HG02840 (cell line): ENCODE data around the gene CCDC102B.
"Not testable (repeated sequence)": the region's sequence is repeated elsewhere in the genome, so short reads cannot be mapped to it uniquely, and the experiment has no call there.

Source experiments
- ATAC-seq: cut with Tn5 transposase; IDR thresholded peaks from one replicate; pipeline ENCODE4 v1.9.1; 2021; ENCODE audit warnings: mild to moderate bottlenecking, moderate library complexity, moderate number of reproducible peaks; ENCODE audit not compliant: unreplicated experiment, low FRiP score

The CCDC102B gene

DNA sequence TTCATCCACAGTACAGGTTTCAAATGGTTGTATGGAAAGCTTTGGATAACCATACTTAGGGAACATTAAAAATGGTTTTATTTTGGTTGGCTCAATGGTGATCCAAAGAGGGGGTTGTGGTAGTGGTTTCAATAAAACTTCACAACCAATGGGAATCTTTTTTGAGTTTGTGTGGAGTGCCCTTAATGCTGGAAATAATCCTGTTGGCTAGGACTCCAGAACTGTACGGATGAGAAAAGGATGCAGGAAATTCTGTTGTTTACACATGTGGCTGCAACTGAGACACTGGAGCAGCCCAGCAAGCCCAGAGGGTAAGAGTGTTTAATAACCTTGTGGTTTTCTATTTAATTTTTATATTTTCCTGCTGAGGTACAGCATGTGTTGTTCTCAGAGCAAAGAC is at the start of gene CCDC102B:
CCDC102B (plus strand) TSS at position 210 of the 400 bp plus-strand sequence. CDS start 38,684 bp downstream, outside the sequence.
- no peak for ATAC-seq

DNA sequence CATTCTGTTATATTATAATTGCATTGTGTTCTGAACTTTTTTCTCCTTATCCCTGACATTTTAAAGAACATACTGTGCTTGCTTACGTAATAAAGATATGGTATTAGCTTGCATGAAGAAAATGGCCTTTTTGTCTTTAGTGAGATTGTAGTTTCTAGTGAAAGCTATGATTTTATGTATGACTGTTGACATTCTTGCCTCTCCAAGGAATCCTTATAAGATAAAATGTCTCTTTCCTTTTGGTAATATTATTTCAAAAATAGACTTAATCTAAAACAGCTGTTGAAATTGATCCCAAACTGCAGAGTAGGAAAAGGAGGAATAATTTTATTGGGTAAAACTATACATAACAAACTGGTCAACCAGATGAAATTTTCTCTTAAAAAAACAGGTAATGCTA is 40.8 kb upstream of the CCDC102B start:
- no peak for ATAC-seq

DNA sequence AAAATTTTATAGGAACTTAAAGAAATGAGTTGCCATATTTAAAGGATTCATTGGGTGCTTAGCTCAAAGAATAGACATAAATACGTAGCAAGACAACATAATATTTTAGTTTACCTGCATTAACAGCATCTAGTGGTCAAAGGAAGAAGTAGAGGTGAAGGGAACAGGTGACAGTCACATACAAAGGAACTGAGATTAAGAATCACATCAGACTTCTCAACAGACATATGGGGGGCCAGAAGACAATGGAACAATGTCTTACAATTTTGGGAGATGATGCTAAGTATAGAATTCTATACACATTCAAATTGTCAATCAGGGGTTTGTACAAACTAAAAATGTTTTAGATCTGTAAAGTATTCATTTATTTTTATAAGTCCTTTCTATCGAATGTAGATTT is 38.6 kb upstream of the CCDC102B start:
- ATAC-seq, result no peak

DNA sequence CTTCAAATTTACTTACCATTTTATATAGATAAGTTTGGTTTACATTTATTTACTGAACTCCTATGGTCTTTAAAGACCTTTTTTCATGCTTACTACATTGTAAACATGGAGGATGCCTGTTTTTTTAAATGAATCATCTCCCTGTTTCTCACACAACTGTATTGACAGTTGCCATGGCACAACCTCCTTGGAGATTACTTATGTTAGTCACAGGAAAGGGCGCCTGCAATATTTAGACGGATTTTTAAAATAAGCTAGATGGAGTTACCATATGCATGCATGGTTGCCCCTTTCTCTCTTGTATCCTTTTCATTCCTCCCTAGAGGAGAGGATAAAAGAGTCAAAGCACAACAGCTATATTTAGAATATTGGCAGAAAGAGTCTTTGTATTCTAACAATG is 34.8 kb upstream of the CCDC102B start:
- no peak for ATAC-seq

DNA sequence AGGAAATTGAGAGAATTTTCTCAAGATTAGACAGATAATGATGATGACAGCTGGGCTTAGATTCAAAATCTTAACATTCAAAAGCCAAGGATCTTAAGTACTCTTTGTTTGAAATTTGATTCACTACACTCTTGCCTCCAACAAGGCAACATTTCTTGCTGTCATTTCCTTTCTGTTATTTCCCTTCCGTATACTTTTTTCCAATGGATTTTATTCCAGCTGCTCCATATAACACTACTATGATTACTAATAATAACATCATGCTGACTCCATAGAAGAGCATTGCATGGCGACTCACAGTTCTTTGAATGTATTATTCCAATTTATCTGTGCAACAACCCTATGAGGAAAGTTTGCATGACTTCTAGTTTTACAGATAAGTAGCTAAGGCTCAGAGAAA is 33.9 kb upstream of the CCDC102B start:
- no peak for ATAC-seq

DNA sequence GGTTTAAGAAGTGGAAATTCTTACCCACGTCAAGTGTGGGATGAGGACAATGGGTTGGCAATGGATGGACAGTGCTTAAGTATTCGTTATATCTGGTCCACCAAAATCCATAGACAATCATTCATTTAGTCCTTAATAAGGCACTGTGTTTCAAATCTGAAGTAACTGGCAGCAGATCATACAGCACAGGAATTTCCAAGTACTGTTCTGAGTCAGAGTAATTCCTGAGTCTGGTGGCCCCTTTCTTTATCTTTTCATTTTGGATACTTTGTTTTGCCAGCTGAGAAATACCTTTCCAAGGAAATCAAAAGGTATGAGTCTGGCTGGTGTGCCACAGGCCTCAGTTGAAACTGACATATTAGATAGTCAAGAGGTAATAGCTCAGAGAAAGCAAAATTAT is 31.4 kb upstream of the CCDC102B start:
- ATAC-seq, result no peak

DNA sequence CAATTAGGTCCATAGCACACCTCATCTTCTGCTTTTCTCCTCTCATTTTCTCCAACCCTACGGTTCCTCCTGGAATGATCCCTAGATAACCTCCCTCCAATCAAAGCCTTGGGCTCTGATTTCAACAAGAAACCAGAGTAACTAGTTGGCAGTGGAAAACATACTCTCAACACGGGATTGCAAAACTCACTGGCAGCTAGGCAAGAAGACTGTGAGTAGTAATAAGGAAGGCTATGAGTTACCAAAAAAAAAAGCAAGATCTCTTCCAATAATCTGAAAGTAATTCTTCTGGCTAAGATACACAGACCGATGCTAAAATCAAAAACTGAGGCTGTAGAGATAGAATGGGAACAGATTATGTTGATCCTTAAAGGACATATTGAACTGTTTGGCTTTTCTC is 28.4 kb upstream of the CCDC102B start:
- no peak for ATAC-seq

DNA sequence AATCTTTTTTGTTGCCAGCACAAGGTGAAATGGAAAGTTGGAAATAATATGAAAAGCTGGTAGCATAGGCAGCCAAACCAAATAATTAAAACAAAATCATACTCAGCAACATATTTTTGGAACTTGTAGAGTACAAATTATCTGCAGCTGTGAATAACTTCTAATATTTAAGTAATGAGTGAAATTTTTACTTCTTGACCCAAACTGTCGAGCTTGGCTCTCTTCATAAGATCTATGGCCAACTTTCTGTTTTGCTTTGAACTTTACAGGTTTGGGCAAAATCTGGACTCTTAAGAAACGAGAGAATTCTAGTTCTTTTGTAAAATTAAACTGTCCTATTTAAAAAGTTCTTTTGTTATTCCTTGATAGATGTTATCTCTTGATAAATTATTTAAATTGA is 25.6 kb upstream of the CCDC102B start:
- ATAC-seq, result no peak

DNA sequence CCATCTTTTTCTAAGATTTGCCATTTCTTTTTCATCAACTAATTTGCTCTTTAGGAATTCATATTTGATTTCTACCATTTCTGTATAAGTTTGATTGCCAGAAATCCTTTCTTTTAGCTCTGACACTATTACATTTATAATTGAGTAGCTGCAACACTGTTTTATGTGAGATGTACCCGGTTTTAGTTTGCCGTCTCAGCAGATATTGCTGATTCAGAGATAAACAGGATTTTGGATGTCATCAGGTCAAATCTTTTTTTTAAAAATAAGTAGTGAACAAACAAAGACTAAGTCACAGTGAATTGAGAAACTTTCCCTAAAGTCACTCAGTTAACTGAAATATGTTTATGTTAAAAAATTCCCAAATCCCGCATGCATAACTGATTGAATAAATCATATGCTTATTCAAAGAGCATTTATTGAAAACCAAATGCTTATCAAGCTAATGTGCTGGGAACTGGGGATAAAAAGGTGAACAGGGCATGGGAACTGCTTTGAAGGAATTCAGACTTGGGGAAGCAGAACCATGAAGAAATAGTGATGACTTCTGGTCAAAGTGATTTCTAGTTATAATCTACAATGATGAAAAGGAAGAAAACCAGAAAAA is 19.5 kb upstream of the CCDC102B start:
- ATAC-seq, result no peak

DNA sequence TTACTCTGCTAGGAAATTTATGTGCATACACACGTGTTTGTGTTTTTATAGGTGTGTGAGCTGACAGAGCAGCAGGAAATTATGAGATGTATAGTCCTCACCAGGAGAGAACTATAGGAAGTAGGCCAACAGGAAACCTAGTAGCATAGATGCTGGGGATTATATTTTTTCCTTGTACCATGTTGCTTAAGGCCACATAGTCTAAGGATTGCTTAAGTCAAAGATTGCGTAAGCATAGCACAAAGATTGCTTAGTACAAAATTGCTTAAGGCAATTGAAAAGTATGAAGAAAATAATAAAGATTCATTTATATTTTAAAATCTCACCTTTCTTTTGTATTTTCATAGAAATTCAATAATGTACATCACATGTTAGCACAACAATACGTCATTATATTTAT is 18.7 kb upstream of the CCDC102B start:
- ATAC-seq, result no peak

DNA sequence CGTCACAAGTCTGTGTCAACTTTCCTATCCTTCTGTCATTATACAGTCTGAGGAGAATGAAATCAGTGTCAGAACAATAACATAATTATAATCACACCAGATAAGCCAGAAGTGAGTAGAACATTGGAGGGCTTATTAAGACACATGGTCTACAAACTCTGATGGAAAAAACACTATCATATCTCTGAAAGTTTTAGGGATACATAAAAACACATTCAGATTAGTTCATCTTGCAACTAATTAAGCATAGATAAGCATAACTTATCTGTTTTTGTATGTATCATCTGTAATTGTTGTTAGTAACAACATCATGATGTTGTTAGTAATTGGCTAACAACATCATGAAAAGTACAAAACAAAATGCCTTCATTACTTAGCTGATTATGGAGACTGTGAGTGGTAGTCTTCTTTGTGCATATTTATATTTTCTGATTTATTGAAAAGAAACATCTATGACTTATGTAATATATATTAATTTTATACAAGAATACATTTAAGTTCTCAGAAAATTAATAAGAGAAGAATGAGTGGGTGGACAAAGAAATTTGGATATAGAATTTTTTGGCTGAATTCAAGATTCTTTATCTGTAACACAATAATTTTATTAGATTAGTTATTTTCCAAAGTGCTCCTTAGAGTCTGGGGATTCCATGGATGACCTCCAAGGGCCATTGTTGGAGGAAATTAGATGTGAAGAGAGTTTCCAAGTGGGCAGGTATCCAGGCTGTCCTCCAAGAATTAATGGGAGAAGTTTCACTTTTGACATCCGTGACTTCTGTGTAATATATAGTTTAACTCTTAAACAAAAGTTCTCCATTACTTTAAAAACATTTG is 16.9 kb upstream of the CCDC102B start:
- ATAC-seq, result no peak

DNA sequence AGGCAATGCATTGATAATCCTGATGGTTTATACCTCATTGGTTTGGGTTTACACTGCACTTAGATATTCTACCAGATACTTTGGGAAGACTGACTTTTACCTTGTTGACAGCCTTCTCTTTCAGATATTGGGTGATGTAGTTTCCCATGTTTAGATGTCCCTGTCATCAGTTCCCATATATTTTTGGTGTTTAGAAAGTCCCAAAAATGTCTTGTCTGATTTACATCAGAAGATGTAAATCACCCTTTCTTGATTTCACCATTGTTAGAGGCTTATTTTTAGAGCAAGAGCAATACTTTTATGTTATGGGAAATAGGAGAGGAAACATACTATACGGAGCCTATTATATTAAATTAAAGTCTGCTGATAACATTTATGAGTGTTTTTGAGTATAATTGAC is 14.4 kb upstream of the CCDC102B start:
- ATAC-seq, result no peak

DNA sequence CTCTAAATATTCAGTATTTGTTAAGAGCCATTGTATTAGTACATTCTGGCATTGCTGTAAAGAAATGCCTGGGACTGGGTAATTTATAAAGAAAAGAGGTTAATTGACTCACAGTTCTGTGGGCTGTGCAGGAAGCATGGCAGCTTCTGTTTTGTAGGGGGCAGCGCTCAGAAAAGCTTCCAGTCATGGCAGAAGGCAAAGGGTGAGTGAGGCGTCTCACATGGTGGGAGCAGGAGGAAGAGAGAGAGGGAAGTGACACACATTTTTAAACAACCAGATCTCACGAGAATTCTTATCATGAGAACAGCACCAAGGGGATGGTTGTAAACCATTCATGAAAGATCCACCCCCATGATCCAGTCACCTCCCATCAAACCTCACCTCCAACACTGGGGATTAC is 13.8 kb upstream of the CCDC102B start:
- ATAC-seq, result no peak

DNA sequence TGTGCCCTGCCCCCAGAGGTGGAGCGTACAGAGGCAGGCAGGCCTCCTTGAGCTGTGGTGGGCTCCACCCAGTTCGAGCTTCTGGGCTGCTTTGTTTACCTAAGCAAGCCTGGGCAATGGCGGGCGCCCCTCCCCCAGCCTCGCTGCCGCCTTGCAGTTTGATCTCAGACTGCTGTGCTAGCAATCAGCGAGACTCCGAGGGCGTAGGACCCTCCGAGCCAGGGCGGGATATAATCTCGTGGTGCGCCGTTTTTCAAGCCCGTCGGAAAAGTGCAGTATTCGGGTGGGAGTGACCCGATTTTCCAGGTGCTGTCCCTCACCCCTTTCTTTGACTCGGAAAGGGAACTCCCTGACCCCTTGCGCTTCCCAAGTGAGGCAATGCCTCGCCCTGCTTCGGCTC is 7.6 kb upstream of the CCDC102B start:
- ATAC-seq, result not testable (repeated sequence)

DNA sequence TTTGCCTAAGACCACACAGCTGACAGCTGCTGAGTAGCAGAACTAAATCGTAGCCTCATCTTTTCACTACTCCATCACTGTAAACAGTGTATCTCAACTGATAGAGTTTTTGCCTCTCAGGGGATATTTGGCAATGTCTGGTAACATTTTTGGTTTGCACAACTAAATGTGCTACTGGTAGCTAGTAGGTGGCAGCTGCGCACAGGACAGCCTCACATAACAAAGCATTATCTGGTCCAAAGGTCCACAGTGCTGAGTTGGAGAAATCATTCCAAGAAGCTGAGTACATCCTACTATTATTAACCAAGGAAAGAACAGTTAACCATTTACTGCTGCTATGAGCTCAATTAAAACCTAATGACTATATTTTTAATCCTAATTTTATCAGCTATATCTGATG is 6.1 kb upstream of the CCDC102B start:
- ATAC-seq, result no peak

DNA sequence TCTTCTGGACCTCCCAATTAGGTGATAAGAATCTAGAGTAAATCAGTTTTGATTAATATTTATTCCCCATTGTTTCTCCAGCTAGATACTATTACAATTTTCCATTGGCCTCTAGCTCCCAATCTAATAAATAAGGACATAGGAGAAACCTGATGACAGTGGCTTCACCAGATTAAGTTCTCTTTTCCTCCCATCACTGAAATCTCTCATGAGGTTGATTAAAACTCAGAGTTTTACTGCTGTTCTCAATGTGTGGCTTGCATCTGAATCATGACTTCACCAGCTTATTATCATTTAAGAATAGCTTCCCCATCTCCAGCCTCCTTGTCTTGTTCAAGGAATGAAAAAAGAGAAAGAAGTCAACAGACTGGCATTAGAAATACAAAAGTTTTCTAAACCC is 3.9 kb upstream of the CCDC102B start:
- ATAC-seq, result no peak

DNA sequence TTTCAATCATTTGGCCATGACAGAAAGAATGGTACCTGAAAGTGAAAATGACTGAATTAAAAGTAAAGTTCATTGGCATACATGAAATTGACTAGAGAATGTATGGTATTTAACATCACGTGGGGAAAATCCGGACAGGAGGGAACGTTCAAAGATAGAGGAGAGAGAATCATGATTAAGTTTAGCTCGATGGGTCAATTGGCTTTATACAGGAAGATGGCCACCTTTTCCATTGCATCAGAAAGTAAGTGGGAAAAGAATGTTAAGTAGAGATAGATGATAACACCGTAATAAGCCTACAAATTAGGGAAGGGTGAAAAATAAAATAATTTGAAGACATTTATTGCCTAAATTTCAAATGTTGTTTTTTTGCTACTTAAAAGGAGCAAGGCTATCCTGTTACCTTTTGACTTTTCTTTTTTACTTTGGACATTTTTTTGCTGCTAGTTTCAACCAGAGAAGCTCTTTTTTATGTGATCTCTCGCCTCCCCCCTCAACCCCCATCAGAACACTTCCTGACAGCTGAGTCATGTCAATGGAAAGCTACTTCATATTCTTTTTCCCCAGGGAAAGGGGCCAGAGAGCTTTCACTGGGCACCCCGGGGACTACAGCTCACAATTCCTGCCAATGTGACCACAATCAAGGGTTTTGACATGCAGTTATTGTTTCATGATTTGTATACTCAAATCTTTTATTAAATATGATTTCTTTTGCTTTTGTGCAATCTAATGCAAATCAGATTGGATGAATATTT is 767 bp upstream of the CCDC102B start:
- no peak for ATAC-seq

DNA sequence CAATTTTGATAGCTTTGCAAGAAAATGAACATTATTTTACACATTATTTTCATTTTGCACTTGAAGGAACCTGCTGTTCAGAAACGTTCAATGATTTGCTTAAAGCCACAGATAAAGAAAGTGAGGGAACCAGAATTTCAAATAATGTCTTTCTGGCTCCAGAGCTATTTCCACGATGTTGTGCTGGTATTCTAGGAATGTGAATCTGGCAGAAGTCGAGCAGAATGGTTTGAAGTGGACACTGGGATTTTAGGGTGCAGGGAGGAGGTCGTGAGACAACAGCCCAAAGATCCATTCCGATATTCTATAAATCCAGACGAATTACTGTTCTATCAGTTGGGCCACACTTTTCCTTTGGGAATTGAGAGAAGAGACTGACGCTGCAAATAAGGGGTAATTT is 2.2 kb downstream of the CCDC102B start:
- no peak for ATAC-seq

DNA sequence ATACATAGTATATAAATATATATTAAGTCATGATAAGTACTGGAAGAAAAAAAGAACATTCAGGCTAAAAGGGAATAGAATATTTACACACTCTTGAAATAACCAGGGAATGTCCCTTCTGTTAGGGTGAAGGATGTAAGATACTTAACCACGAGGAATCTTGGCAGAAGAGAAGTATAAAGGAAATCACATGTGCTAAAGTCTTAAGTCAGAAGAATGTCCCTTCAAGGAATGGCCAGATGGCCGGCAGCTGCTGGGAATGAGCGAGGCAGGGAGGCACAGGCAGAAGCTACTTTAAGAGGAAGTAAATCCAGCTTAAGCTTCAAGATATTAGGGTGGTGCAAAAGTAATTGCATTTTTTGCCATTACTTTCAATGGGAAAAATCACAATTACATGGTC is 5.5 kb downstream of the CCDC102B start:
- no peak for ATAC-seq

DNA sequence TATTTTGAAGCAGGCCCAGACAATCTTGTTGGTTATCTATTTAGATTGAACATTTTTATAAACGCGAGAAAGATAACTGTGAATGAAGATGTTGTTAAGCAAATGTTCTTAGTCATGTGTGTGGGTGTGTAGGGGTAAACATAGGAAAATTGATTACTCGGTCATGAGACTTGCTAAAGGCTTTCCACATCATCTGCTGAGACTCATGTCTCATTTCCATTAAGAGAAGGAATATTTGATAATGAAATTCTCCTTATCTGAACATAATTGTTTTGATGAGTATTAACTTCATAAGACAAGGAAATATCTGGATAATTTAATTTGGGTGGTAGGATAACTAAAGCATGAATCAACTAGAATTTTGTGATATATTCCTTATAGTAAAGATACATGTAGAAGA is 19.7 kb downstream of the CCDC102B start:
- ATAC-seq, result no peak

DNA sequence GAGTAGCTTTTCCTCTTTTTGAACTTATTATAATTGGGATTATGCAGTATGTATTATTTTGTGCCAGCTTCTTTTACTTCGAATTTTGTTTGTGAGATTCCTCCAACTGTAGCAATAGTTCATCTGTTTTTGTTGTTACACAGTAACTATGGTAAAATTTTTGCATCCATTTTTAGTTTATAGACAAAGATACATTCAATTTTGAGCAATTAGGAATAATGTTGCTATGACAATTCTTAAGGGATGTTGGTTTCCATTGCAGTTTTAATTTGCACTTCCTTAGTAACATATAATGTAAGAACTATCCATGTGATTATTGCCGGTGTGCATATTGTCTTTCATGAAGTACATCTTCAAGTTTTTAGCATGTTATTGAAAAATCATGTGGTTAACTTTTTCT is 20.7 kb downstream of the CCDC102B start:
- no peak for ATAC-seq

DNA sequence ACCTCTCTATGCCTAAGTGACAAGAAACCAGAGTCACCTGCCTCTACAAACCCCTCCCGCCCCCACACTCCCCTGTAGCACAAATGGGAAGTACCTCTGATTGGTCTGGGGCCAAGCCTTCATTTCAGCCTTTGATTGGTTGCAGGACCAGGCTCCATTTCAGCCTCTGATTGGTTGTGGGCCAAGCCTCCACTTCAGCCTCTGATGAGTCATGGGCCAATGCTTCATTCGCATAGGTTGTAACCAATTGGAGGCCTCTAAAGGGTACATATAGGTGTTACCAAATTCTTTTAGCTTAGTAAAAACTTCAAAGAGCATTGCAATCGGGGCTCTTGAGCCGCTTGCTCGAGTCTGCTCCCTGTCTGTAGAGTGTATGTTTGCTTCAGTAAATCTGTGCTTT is 25.0 kb downstream of the CCDC102B start:
- no peak for ATAC-seq
